Hematopoietic multipotent progenitor cell treated with erythropoietin and hydrocortisone succinate and interleukin-3 and kit ligand, for 17 days (in vitro differentiated cells): Measurements from ENCODE around the gene CTAG1B.
"Not testable (repeated sequence)": the region's sequence is repeated elsewhere in the genome, so short reads cannot be mapped to it uniquely, and the experiment has no call there.

Source experiments
- DNase-seq: peaks from one replicate; pipeline ENCODE4 v3.0.0-alpha.2; 2015; ENCODE audit warnings: low spot score

The CTAG1B gene

GRCh38 chrX:154619182-154619581 is at the start of gene CTAG1B:
CTAG1B (minus strand) TSS chrX:154619282; CDS start chrX:154619218, 64 bp downstream.
- DNase-seq = not testable (repeated sequence)

- no peak for DNase-seq
Observed at GRCh38 chrX:154661899-154662298, 42.8 kb upstream of the CTAG1B start.

GRCh38 chrX:154661170-154661569 is 42.1 kb upstream of the CTAG1B start:
- DNase-seq = no peak

GRCh38 chrX:154660541-154660940 is 41.5 kb upstream of the CTAG1B start:
- DNase-seq = no peak

- DNase-seq = no peak
Observed at GRCh38 chrX:154658957-154659356, 39.9 kb upstream of the CTAG1B start.

GRCh38 chrX:154658187-154658586 is 39.1 kb upstream of the CTAG1B start:
- DNase-seq = no peak

GRCh38 chrX:154657226-154657805 is 38.2 kb upstream of the CTAG1B start:
- DNase-seq = no peak

- no peak for DNase-seq
Observed at GRCh38 chrX:154655786-154656185, 36.7 kb upstream of the CTAG1B start.

- DNase-seq = no peak
Observed at GRCh38 chrX:154655346-154655745, 36.3 kb upstream of the CTAG1B start.

GRCh38 chrX:154654925-154655324 is 35.8 kb upstream of the CTAG1B start:
- DNase-seq = no peak

- DNase-seq = no peak
Observed at GRCh38 chrX:154654372-154654771, 35.3 kb upstream of the CTAG1B start.

- not testable (repeated sequence) for DNase-seq
Observed at GRCh38 chrX:154653413-154653812, 34.3 kb upstream of the CTAG1B start, which contains the start of gene CTAG2. CTAG2 (minus strand) TSS chrX:154653579; CDS start chrX:154653515, 64 bp downstream.

GRCh38 chrX:154653048-154653401 is 33.9 kb upstream of the CTAG1B start:
- no peak for DNase-seq

GRCh38 chrX:154652311-154653047 is 33.4 kb upstream of the CTAG1B start:
- DNase-seq = no peak

- no peak for DNase-seq
Observed at GRCh38 chrX:154650221-154650510, 31.1 kb upstream of the CTAG1B start.

GRCh38 chrX:154649503-154650220 is 30.6 kb upstream of the CTAG1B start:
- no peak for DNase-seq

GRCh38 chrX:154648931-154649330 is 29.8 kb upstream of the CTAG1B start:
- no peak for DNase-seq

- not testable (repeated sequence) for DNase-seq
Observed at GRCh38 chrX:154645745-154646378, 26.8 kb upstream of the CTAG1B start.

GRCh38 chrX:154643708-154644107 is 24.6 kb upstream of the CTAG1B start:
- DNase-seq = not testable (repeated sequence)

GRCh38 chrX:154641740-154642139 is 22.7 kb upstream of the CTAG1B start:
- not testable (repeated sequence) for DNase-seq

GRCh38 chrX:154633661-154634060 is 14.6 kb upstream of the CTAG1B start:
- DNase-seq = not testable (repeated sequence)

- DNase-seq = not testable (repeated sequence)
Observed at GRCh38 chrX:154630949-154631348, 11.9 kb upstream of the CTAG1B start.

GRCh38 chrX:154628960-154629359 is 9.9 kb upstream of the CTAG1B start:
- not testable (repeated sequence) for DNase-seq
